ENCODE data around the gene NRAS. TPM values are rescaled to one million over a fixed set of nuclear protein-coding genes. Genes with fewer than 3 reads are reported as not detected.
"Not testable (repeated sequence)": the region's sequence is repeated elsewhere in the genome, so short reads cannot be mapped to it uniquely, and the experiment has no call there.

NRAS gene
- 32.3 TPM for total RNA-seq
- long read RNA-seq, full-length matches to known transcripts = 22 of 26 reads
- long read RNA-seq, partial matches to known transcripts = 1 of 26 reads
- long read RNA-seq, other reads (novel, unspliced or antisense) = 3 of 26 reads

DNA sequence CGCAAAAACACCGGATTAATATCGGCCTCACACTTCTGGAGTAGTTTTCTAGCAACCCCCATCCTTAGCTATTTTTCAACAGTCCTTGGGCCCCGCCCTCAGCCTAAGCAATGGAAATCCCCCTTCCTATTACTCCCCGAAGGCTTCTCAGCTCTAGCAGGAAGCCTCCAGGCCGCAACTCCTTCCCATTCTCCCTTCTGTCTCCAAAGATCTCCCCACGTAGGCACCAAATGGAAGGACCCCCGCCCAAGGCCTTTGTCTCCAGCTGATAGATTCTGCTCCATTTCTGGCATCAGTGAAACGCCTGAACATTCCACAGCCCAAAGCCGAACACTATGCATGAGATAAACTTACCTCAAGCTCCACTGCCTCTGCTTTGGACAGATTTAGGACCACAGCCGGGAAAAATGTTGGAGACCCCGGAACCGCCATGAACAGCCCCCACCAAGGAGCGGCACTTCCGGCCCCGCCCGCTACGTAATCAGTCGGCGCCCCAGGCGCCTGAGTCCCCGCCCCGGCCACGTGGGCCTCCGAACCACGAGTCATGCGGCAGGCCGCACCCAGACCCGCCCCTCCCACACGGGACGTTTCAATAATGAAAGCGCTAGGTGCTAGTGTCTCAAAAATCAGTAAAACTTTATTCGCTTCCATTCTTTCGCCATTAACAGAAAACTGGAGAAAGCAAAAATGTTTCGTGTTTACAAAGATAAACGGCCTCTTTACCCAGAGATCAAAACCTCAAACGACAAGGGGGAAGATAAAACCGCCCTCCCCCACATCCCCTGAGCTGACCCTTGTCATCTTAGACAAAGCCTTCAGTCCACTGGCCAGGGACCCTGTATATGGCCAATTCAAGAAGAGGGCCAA, at the start of gene NRAS:
TSS of gene NRAS (minus strand) at position 468 of the 867 bp plus-strand sequence. CDS start 611 bp downstream, outside the sequence.
- DNase-seq (ENCODE audit: low spot score) = peak; percentile 99

GRCh38 chr1:114764689-114765088, 48.1 kb upstream of the NRAS start:
- no peak for DNase-seq (ENCODE audit: low spot score)

DNA sequence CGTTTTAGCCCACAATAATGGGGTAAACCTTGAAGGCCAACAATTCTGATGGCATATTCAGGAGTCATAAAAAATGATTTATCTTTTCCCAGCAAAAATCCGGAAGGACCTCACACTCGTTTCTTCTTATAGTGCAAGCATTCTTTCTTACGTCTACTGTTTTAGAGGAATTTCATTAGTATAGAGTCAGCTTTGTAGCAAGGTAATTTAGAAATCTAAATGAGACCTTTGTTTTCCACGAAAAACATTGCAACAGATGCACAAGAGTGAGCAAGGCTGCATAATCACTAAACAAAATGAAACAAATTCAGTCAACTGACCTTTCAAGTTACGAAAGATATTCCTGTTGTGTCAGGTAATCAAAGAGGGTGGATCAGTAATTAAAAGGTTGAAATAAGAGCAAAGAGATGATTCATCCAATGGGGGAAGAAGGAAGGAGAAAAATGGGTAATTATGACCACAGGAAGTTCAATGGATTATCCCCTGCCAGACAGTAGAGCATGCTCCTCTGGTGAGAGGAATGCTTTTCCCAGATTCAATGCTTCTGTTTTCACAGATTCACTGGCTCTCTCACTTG, 41.8 kb upstream of the NRAS start:
- DNase-seq (ENCODE audit: low spot score) = no peak

GRCh38 chr1:114757455-114758255, 41.1 kb upstream of the NRAS start, which contains the start of gene CSDE1:
Gene CSDE1, minus strand, starts transcription at chr1:114757984. Its CDS starts 18,094 bp downstream, at chr1:114739890.
- peak; percentile 98 for DNase-seq (ENCODE audit: low spot score)

DNA sequence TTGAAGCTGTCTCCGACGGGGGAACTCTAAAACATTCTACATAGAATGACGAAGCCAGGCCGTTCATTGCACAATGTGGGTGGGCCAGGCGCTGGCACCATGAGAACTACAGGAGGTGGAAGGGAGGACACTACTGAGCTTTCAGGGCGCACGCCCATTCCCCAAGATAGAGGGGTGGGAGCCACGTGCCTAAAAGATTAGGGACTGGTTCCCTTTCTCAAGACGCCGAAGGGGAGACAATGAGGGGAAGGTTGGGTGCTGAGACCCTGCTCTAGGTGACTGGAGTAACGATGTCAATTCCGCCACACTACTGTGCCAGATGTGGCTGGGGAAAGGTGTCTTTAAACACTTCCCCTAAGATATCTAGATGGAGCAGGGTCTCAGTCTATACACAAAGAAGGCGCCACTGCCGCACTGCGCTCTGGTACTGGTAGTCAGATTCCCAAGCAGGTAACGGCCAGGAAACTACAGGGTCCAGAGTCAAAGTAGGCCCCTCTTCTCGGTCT, 40.4 kb upstream of the NRAS start:
- no peak for DNase-seq (ENCODE audit: low spot score)

DNA sequence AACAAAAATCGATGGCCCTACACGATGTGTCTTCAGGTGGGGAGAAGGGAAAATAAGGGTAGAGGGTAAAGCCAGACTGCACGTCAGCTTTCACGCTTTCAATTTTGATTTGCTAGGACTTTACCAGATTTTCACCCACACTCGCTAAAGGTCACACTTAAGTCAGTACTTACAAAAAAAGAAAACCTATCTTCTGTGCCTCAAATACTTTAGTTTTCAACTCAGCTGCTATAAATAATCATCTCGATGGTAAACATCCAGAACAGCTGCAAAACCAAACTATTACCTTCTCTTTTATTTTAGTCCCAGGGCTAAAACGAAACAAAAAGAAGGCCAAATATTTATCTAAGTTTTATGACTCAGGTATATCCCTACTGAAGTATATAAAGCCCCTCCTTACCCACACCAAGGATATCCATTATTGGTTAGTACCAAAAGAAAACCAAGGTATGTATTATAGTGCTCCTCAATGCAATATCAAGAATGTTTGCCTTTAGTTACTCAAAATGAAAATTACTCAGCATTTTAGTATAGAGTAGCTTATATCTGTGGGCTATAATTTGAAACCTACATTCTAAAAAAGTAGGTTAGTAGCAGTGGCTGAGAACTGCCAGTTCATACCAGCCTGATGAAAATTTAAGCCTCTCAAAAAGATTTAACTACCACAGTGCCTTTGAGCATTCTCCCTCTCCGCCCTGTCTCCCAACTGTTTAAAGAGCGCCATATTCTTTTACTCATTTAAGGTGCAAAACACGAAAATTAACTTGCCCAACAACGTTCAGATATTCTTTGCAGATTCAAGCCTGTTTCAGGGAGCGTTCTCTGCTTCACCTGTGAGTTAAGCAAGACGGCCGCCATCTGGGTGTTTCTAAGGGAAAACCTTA, 39.7 kb upstream of the NRAS start:
- DNase-seq (ENCODE audit: low spot score) = no peak

GRCh38 chr1:114755006-114755931, 38.7 kb upstream of the NRAS start:
- DNase-seq (ENCODE audit: low spot score) = no peak

- DNase-seq (ENCODE audit: low spot score) = not testable (repeated sequence)
Measured at GRCh38 chr1:114753702-114754101, 37.1 kb upstream of the NRAS start.

DNA sequence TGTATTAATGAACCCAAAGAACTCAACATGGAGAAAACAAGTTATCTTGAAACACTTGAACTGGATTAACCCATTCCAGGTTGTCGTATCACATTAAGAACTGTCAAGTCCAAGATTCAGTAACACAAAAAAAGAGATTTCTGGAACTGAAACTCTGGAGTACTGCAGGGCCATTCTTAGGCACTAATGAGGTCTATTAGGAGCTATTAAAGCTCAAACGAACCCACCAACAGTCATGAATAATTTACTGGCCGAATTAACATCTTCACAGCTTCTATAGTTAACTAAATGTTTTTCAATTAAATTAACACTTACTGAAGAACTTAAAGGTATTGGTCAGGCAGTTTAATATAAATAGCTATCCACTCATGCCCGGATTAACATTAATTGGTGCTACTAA, 36.6 kb upstream of the NRAS start:
- no peak for DNase-seq (ENCODE audit: low spot score)

DNA sequence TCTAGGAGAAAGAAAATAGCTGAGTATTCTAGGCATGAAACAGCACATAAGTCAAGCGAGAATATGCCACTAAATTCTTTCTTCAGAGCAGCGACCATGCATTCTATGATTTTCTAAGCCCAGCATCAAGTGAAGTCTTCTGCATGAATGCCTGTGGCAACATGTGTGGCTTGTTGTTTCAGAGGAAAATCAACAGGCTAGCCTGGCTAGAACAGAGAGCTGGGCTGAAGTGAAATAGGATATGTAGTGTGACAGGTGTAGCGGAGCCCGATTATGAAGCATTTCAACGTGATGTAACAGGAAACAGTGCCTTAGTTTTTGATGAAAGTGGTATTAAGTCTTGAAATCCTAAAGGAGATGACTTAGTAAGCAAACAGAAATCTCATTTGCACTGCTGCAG, 34.2 kb upstream of the NRAS start:
- no peak for DNase-seq (ENCODE audit: low spot score)

DNA sequence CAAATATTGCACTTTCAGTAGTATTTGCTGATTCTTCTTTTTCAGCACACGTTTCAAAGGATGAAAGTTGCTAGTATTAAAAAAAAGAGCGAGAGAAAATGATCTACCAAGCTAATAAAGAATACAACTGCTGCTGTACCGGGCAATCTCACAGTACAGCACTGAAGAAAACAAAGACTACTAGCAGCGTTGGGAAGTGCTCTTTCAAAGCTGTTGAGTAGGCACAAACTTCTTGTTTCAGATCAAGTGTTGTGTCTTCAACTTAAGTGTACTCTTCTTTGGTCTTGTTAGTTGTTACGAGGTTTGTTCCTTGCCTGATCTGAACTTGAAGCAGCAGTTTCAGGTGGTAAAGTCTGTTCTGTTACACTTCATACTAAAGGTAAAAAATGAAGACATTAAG, 33.3 kb upstream of the NRAS start:
- no peak for DNase-seq (ENCODE audit: low spot score)

DNA sequence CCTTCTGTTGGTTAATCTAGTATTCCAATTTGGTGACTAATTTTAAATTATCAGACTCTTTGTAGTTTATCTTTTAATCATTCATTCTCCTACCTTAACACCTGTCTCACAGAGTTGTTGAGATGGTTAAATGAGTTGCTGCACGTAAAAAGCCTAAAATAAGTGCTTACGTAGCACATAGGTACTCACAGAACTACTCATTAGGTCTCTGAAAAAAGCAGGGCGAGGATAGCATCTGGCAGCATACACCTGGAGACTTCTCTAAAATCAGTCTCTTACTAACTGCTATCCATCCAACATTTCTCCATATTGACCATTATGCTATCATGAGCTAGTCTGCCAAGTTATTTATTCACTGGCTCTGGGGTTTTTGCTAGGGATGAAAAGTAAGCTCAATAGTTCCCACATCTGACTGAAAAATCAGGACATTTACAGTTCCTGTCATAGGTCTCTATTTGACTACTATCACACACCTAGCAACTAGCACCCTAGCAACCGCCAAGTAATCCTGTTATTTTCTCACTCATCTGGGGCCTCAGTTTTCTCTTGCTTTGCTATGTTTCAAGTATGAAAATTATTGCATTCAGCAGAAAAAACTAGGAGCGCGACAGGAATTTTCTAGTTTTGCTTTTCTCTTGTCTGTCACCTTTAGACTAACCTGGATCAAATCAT, 30.0 kb upstream of the NRAS start:
- DNase-seq (ENCODE audit: low spot score) = no peak

- DNase-seq (ENCODE audit: low spot score) = no peak
Measured at GRCh38 chr1:114745291-114745690, 28.7 kb upstream of the NRAS start.

DNA sequence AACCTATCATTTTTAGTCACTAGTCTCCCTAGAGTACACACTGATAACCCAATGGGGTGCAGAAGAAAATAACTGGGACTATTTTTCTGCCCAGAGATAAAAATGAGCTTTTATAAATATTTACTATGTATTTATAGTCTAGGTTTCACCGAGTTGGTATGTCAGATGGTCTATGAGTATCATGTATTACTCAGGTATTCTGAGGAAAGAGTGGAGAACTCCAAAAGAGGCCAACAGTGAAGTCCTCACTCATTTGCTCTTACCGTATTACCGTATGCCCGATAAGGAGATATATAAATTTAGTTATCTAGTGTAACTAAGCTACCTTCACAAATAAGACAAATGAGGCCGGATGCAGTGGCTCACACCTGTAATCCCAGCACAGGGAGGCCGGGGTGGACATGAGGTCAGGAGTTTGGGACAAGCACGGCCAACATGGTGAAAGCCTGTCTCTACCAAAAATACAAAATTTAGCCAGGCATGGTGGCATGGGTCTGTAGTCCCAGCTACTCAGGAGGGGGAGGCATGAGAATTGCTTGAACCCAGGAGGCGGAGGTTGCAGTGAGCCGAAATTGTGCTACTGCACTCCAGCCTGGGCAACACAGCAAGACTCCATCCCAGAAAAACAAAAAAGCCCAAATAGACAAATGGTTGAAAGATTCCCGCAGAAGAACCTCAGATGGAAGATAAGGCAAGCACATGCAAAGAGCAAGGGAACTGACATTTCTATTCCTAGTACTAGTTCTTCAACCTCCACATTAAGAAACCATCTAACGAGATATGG, 25.6 kb upstream of the NRAS start:
- no peak for DNase-seq (ENCODE audit: low spot score)

DNA sequence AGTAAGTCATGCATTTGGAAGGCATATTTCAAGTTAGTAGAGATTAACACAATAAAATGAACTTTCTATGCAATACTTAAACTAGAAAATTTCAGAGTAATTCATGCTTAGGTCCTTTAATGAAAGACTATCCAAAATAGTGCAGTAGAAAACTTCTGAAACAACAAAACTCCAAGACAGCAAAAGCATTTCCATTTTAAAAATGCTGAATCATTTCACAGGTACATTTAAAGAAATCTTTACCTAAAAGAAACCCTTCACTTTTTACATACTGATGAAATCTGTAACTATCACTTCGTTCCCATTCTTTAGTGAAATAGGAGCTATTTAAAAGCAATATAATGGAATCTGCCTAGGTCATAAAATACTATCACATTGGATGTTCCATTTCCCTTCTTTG, 23.8 kb upstream of the NRAS start:
- no peak for DNase-seq (ENCODE audit: low spot score)

DNA sequence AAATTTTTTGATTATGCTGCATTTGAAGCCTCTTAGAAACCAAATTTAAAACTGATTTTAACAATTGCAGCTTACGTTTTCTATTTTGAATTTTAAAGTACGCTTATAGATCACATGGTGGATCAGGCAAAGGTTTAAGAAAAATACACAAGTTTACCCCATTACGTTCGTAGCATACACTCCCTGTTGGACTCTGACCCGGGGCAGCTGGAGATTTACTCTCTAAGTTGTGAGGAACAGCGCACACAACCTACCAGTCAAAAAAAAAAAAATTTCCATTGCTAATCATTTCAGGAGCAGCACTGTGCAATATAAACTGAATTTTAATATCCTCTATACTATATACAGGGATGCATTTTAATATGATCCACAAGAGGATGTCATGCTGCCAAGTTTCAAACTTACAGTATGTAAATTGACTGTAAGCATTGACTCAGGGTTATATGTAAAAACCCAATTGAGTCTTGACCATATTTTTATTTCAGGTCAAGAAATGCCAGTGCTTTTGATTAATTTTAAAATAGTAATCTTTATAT, 20.8 kb upstream of the NRAS start:
- no peak for DNase-seq (ENCODE audit: low spot score)

DNA sequence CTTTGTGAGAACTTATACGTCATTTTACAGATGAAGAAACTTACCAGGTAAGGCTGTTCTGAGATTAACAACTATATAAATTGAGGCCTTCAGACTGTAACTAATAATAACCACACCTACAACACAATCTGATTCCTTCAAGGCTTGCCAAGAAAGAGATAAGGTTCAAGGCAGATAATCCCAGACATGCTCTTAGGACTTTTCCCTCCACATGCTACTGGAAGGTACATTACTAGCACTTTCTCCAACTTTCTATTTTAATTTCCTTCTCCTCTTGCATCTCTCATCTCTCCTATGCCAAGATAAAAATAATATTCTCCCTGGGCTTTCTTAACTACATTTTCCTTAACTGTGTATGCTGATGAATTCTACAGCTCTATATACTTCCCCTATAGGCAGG, 18.9 kb upstream of the NRAS start:
- no peak for DNase-seq (ENCODE audit: low spot score)

DNA sequence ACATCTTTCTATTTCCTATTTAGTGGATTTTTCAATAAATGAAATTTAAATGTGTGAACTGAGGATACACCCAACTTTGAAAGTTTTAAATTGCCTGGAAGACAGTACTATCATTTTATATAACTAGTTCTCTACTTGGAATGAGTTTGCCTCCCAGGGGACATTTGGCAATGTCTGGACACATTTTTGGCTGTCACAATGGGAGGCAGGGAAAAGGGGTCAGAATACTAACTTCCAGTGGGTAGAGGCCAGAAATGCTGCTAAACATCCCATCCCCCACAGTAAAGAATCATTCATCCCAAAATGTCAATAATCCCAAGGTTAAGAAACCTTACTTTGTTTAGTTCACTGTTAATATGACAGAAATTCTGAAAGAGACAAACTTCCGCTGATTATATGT, 13.2 kb upstream of the NRAS start:
- DNase-seq (ENCODE audit: low spot score) = no peak

Data from mesenteric fat pad (tissue), 1 donor.